ENCODE data around the gene PTP4A1. TPM values are rescaled to one million over a fixed set of nuclear protein-coding genes. Genes with fewer than 3 reads are reported as not detected.

The PTP4A1 gene
- total and polyA plus RNA-seq, 2 of the 13 experiments (the other 11 are each of a cell fraction or from before 2014, with no cell fraction given), result 141 to 376 TPM

- TF ChIP-seq ZBTB34 (CRISPR knock-in tag; IDR thresholded peaks at IDR 0.05) (peak; percentile 58; the same call in 1 of the 2 replicates), KLF6 (CRISPR knock-in tag; IDR thresholded peaks at IDR 0.05) (peak; percentile 72; the same call in 1 of the 2 replicates), ZNF441 (CRISPR knock-in tag; IDR thresholded peaks at IDR 0.05; ENCODE audit: borderline replicate concordance) (peak; percentile 83; the same call in 1 of the 2 replicates), ISX (CRISPR knock-in tag; conservative IDR thresholded peaks at IDR 0.05) (0 out of 2 replicates have a peak, but pooled peaks have one; percentile 39), RAD51 (IDR thresholded peaks at IDR 0.05; ENCODE audit: borderline replicate concordance) (no peak), FOSL1 (CRISPR knock-in tag; IDR thresholded peaks at IDR 0.05; ENCODE audit: borderline replicate concordance) (no peak), TFDP2 (CRISPR knock-in tag; IDR thresholded peaks at IDR 0.05) (no peak), ZFYVE20 (CRISPR knock-in tag; IDR thresholded peaks at IDR 0.05; ENCODE audit: borderline replicate concordance, low read depth) (no peak), ZBTB8A (CRISPR knock-in tag; IDR thresholded peaks at IDR 0.05; ENCODE audit: borderline replicate concordance, low read depth) (no peak), HHEX (CRISPR knock-in tag; IDR thresholded peaks at IDR 0.05) (no peak), RNF219 (CRISPR knock-in tag; IDR thresholded peaks at IDR 0.05) (no peak), ZNF496 (CRISPR knock-in tag; IDR thresholded peaks at IDR 0.05; ENCODE audit: insufficient replicate concordance) (no peak), KLF15 (CRISPR knock-in tag; IDR thresholded peaks at IDR 0.05; ENCODE audit: borderline replicate concordance) (no peak), EP300 (IDR thresholded peaks at IDR 0.05; ENCODE audit: low read depth in 2 of 2, low read length in 2 of 2) (no peak), EP300 (CRISPR knock-in tag; IDR thresholded peaks at IDR 0.05; ENCODE audit: borderline replicate concordance) (no peak), RNF2 (conservative IDR thresholded peaks at IDR 0.05; ENCODE audit: low read depth) (no peak)
- TF ChIP-seq, protein P1, sequence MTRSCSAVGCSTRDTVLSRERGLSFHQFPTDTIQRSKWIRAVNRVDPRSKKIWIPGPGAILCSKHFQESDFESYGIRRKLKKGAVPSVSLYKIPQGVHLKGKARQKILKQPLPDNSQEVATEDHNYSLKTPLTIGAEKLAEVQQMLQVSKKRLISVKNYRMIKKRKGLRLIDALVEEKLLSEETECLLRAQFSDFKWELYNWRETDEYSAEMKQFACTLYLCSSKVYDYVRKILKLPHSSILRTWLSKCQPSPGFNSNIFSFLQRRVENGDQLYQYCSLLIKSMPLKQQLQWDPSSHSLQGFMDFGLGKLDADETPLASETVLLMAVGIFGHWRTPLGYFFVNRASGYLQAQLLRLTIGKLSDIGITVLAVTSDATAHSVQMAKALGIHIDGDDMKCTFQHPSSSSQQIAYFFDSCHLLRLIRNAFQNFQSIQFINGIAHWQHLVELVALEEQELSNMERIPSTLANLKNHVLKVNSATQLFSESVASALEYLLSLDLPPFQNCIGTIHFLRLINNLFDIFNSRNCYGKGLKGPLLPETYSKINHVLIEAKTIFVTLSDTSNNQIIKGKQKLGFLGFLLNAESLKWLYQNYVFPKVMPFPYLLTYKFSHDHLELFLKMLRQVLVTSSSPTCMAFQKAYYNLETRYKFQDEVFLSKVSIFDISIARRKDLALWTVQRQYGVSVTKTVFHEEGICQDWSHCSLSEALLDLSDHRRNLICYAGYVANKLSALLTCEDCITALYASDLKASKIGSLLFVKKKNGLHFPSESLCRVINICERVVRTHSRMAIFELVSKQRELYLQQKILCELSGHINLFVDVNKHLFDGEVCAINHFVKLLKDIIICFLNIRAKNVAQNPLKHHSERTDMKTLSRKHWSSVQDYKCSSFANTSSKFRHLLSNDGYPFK (CRISPR knock-in tag; IDR thresholded peaks at IDR 0.05; ENCODE audit: borderline replicate concordance), result no peak
- TF ChIP-seq, protein P2, sequence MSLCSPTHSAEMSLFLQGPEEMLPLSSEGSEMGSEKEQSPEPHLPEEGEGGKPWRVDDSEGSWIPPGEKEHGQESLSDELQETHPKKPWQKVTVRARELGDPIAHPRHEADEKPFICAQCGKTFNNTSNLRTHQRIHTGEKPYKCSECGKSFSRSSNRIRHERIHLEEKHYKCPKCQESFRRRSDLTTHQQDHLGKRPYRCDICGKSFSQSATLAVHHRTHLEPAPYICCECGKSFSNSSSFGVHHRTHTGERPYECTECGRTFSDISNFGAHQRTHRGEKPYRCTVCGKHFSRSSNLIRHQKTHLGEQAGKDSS (CRISPR knock-in tag; IDR thresholded peaks at IDR 0.05; ENCODE audit: borderline replicate concordance, low read depth), result 0 out of 2 replicates have a peak, but pooled peaks have one; percentile 42
These were observed 26.1 kb downstream of the PTP4A1 start (continued) for GRCh38 chr6:63598049-63599036.
